ENCODE data around the gene ZBTB7B. TPM values are rescaled to one million over a fixed set of nuclear protein-coding genes. Genes with fewer than 3 reads are reported as not detected.

The ZBTB7B gene
- total RNA-seq, 4 donors from 2014 or later: 23.5 to 74.0 (median 30.8) TPM

DNA sequence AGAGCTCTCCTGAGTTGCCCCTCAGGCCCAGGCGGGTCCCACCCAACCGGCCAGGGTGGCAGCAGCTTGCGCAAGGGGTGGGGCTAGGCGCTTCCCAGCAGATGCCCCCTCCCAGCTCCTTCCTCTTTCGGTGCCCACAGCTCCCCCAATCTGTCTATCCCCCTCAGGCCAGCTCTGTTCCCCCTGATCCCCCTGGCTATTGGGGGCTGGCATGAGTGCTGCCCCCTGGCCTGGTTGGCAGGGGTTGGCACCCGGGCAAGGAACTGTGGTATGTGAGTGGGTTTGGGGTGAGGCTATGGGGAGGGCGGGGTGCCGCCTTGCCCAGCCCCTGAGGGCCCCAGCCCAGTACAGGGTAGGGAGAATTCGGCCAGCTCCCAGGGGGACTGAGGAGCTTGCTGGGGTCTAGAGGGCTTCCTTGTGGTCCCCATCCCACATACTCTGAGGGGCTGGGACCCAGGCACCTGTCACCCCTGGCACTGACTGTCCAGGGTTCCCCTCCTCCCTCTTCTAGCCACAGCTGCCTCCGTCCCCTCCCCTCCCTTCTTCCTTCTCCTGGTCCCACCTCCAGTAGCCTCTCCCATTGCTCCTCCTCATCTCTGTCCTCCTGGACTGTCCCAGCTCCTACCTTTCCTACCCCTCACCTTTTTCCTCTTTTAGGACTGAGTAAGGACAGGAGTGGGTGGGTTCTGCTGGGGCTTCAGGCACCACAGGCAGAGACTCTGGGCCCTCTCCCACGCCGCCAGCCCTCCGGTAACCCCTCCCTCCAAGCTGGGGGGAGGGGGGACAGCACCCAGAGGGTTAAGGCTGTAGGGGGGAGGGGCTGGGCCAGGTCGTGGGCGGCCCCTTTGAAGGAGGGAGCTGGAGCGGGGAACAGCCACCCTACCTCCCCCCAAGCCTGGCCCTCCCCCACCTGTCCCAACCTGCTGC, 5.7 kb downstream of the ZBTB7B start:
- TF ChIP-seq, protein P1, sequence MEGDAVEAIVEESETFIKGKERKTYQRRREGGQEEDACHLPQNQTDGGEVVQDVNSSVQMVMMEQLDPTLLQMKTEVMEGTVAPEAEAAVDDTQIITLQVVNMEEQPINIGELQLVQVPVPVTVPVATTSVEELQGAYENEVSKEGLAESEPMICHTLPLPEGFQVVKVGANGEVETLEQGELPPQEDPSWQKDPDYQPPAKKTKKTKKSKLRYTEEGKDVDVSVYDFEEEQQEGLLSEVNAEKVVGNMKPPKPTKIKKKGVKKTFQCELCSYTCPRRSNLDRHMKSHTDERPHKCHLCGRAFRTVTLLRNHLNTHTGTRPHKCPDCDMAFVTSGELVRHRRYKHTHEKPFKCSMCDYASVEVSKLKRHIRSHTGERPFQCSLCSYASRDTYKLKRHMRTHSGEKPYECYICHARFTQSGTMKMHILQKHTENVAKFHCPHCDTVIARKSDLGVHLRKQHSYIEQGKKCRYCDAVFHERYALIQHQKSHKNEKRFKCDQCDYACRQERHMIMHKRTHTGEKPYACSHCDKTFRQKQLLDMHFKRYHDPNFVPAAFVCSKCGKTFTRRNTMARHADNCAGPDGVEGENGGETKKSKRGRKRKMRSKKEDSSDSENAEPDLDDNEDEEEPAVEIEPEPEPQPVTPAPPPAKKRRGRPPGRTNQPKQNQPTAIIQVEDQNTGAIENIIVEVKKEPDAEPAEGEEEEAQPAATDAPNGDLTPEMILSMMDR (IDR thresholded peaks at IDR 0.05; ENCODE audit: low read depth): no peak

DNA sequence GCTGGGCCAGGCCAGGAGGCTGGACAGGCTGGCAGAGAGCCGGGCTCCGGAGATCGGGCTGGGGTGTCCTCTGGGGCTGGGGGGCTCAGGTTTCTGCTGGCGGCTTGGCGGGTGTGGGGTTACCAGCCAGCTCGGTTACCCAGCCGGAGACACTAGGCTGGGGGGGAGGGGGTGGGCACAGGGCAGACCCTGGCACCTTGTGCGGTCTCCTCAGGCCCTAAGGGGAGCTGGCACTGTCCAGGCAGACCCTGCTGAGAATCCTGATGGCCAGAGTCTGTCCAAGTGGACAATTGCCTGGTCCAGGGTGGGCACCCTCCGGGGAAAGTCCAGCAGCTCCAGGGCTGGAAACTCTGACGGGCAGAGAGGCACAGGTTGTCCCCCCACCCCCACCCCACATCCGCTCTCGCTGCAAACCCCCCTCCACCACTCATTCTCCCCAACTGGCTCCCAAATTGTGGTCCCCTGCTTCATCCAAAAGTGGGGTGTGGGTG, 6.7 kb downstream of the ZBTB7B start:
- TF ChIP-seq, protein P1 (IDR thresholded peaks at IDR 0.05; ENCODE audit: low read depth): no peak

DNA sequence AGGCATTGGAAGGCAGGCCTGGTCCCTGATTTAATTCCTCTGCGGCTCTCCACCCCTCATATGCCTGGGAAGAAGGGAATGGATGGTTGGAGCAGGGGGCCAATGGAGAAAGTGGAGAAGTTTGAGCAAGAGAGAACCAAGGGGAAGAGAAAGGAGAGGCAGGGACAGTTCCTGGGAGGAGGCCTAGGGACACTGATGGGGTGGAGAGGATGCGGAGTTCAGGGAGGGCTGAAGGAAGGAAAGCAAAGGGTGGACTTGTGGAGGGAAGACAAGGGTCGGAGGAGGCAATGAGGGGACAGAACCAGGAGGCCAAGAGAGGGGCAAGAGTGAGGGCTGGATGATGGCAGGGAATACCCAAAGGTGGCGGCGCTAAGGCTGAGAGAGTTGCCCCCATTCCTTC, 7.1 kb downstream of the ZBTB7B start:
- TF ChIP-seq, protein P1 (IDR thresholded peaks at IDR 0.05; ENCODE audit: low read depth): no peak

DNA sequence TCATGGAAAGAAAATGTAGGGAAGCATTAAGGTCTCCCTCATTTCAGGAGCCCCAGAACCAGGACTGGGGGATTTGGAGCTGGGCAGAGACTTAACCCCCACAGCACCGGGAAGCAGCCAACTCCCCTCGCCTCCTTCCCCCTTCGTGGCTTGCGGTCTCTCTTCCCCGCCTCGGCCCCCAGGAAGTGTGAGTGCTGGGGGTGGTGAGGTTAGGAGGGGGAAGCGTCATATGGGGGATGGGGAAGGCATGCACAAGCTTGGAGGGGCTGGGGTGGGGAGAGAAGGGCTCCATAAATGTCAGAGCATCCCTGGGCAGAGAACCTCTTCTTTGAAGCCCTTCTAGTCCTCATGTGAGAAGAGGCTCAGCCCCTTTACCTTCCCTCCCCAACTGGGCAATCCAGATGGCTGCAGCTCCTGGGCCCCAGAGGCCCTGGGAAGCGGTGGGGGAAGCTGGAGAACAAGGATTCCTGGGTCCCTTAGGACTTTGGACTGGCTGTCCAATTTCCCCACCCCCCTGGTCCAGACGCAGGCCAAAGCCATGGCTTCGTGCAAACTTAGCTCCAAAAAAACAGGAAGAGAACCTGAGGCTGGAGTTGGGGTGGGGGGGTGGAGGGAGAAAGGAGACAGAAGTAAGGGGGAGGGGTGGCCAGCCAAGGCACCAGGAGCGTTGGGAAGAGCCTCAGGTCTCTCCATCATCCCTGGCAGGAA, 7.8 kb downstream of the ZBTB7B start:
- TF ChIP-seq, protein P1 (IDR thresholded peaks at IDR 0.05; ENCODE audit: low read depth): no peak

DNA sequence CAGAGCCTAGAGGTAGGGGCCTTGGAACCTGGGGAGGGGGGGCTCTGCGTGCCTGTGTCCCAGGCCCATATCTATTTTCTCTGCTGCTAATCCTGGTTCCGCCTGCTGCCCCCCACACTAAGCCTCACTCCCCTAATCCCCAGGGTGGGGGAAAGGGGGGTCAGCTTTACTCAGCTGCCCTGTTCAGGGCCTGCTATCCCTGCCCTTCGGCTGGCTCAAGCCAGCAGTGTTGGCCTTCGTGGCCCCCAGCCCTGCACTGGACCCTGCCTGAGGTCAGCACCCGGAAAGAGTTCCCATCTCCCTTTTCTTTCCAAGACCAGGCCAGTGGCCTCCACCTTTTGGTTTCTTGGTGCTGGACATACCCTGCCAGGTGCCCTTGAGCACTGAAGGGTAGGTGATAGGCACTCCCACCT, 8.4 kb downstream of the ZBTB7B start:
- TF ChIP-seq, protein P1 (IDR thresholded peaks at IDR 0.05; ENCODE audit: low read depth): no peak

DNA sequence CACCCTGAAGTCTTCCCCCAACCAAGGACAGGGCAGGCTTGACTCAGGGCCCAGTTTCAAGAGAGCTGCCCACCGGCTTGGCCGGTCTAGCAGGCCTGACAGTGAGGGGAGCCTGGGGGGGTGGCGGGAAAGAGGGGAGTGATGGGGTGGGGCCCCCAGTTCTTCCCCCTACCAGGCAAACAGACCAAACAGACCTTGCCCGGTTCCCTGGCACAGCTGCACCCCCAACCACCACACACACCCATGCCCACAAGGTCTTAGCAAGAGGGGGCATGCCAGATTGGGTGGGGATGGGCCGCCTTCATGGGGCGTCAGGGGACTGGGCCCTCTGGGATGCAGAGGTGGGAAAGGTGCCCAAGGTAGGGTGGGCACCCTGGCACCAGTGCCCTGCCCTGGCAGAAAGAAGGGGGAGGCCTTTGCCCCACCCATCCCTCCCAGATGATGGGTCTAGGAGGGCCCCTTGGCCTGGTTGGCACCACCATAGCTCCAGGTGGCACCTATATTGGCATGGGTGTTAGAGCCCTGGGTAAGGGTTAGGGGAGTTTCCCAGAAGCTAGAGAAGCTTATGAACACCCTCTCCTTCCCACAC, 8.9 kb downstream of the ZBTB7B start:
- TF ChIP-seq, protein P1 (IDR thresholded peaks at IDR 0.05; ENCODE audit: low read depth): no peak
